ENCODE measurements around the gene CCDC191.

The CCDC191 gene

GRCh38 chr3:113954091-113954685 is 102.1 kb downstream of the CCDC191 start:
- DNase-seq (ENCODE audit: low read depth, low spot score) = no peak

GRCh38 chr3:113953677-113954076 is 102.6 kb downstream of the CCDC191 start:
- DNase-seq (ENCODE audit: low read depth, low spot score) = no peak

GRCh38 chr3:113952921-113953320 is 103.4 kb downstream of the CCDC191 start:
- DNase-seq (ENCODE audit: low read depth, low spot score) = no peak

- no peak for DNase-seq (ENCODE audit: low read depth, low spot score)
Observed at GRCh38 chr3:113948015-113948917, 108.1 kb downstream of the CCDC191 start.

- no peak for DNase-seq (ENCODE audit: low read depth, low spot score)
Observed at GRCh38 chr3:113947372-113948014, 108.8 kb downstream of the CCDC191 start, which contains the start of gene ZDHHC23. Gene ZDHHC23, plus strand, starts transcription at chr3:113948013. Its CDS starts 790 bp downstream, at chr3:113948803.

GRCh38 chr3:113946831-113947230 is 109.5 kb downstream of the CCDC191 start:
- no peak for DNase-seq (ENCODE audit: low read depth, low spot score)

GRCh38 chr3:113927556-113927955 is 128.8 kb downstream of the CCDC191 start:
- no peak for DNase-seq (ENCODE audit: low read depth, low spot score)

- DNase-seq (ENCODE audit: low read depth, low spot score) = no peak
Observed at GRCh38 chr3:113914646-113915045, 141.7 kb downstream of the CCDC191 start.
